GM19035 (cell line): ENCODE measurements around the gene IRF5.
A peak's percentile ranks its signal among the peaks of the same experiment; 100 is the strongest.

Experiments used
- ATAC-seq: cut with Tn5 transposase; IDR thresholded peaks from one replicate; pipeline ENCODE4 v1.9.1; 2021; ENCODE audit not compliant: unreplicated experiment

IRF5 gene

DNA sequence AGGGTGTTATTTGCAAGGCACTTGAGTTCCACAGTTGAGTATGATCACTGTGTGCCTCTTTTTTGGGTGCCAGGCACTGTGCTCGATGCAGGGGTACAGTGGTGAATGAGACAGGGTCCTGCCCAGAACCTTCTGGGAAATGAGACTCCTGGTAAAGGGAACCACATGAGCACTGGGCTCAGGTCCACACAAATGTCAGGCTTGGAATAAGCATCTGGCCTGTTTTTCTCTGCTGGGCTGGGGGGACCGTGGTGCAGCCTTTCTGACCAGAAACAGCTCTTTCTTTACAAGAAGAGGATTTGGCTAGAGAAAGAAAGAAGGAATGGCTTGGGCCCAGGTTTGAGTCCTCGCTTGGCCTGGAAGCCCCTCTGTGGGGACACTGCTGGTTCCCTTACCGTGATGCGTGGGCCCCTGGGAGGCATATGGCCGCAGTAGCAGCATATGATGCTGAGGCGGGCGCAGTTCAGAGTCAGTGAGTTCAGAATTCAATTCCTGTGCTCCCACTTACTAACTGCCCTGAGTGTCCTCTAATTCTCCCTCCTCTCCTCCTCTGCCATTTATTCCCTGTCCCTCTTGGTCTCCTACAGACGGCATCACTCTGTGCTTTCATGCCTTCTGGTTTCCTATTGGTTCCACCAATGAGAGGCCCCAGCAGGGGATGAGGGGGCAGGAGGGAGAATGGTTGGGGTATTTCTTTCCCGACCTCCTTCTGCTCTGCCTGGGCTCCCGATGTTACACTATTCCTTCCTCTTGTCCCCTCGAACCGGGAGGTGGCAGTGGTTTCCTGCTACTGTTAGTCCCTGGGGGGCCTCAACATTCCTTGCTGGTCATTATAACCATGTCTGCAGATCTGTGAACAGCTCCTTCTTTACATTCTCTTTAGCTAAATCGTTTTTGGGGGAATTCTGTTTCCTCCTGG, 17.6 kb upstream of the IRF5 start:
- ATAC-seq: no peak

DNA sequence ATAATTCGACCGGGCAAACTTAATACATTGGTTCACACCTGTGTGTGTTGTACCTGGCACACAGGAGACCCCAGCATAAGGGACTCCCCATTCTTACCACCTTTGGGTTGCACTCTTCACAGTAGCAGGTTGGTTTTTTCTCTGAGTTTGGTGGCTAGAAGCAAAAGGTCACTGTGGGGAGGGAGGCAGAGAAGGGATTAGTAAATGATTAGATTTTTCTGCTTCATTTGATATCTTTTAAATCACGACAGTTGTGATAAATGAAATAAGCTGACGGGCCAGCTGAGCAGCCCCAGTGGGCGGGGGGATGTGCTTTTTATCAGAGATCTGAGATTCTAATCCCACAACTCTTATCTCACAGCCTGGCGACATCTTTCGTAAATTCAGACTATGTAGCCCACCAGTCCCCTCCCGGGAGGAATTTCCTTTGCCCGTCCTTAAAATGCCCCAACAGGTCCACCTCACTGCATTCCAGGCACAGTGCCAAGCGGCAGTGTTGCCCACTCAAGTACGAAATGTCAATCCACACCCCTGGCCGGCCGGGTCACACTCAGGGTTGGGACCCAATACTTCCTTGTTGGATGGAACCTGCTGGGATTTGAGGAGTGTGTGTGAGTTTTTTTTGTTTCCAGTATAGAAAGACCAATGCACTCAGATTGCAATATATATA, 16.7 kb upstream of the IRF5 start:
- ATAC-seq: no peak

DNA sequence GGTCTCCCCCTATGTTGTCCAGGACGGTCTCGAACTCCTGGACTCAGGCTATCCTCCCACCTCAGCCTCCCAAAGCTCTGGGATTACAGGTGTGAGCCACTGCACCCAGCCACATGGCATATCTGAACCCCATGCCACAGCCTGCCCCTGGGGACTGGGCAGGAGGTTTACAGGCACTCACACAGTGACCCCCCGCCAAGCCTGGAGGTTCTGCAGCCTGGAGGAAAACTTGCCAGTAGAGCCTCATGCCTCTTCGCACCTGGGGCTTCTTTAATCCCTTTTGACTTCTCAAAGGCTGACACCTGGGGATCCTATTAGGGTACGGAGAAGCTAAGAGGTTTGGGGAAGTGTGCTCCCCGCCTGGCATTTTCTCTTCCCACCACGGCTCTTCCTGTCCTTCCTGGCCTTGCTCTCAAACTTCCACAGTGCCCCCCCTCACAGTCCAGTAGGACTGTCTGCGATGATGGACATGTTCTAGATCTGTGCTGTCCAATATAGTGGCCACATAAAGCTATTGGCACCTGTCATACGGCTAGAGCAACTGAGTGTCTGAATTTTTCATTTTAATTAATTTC, 15.8 kb upstream of the IRF5 start:
- ATAC-seq: no peak

DNA sequence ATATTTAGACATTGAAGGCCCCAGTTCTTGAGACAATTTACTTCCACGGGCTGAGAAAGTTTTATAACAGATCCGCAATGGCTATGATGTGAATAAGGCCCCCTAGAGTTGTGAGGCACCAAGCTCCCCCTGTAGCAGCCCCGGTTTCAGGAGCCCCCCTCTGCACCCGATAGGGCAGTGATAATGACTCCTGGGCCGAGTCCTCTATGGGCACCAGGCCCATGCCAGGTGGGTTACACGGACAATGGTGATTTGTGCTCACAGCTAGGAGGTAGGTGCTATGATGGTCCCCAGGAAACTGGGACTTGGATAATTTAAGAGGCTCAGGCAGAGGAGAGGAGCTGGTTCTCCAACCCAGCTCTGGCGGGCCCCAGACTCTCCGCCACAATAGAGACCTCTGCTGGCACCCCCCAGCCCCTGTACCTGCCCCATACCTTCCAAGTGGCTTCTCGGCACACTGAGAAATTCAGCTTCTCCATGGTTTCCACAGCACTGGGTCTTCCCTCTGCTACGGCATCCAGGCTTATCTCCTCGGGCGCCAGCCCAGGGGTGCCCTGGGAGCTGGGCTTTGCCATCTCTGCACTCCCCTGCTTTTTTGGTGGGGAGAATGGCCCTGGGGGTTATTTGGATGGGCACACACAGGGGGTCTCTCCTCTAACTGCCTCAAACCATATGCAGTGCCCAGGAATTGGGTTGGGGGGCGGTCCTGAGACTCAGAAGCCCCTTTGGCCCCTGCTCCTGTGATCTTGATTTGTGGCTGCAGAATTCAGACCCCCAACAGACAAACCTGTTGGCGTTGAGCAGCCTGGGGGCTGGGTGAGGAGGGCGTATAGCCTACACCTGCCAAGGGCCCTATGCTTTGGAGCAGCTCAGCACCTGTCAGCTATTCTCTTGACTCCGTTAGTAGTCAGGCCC, 15.0 kb upstream of the IRF5 start:
- ATAC-seq: no peak

DNA sequence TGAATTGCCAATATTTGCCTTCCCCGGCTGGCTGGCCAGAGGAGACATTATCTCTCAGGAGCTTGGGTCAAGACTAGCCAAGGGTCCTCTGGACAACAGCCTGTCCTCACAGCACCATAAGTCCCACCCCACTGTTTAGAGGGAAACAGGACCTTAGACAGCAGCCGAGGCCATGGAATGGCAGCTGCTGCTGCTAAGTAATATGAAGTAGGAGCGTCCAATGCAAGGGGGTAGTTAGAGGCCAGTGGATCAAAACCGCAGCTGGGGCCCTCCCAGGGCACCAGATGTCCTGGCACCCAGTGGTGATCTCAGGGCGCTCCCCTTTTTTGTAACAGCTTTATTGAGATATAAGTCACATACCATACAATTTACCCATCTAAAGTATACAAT, 14.3 kb upstream of the IRF5 start:
- ATAC-seq: no peak

DNA sequence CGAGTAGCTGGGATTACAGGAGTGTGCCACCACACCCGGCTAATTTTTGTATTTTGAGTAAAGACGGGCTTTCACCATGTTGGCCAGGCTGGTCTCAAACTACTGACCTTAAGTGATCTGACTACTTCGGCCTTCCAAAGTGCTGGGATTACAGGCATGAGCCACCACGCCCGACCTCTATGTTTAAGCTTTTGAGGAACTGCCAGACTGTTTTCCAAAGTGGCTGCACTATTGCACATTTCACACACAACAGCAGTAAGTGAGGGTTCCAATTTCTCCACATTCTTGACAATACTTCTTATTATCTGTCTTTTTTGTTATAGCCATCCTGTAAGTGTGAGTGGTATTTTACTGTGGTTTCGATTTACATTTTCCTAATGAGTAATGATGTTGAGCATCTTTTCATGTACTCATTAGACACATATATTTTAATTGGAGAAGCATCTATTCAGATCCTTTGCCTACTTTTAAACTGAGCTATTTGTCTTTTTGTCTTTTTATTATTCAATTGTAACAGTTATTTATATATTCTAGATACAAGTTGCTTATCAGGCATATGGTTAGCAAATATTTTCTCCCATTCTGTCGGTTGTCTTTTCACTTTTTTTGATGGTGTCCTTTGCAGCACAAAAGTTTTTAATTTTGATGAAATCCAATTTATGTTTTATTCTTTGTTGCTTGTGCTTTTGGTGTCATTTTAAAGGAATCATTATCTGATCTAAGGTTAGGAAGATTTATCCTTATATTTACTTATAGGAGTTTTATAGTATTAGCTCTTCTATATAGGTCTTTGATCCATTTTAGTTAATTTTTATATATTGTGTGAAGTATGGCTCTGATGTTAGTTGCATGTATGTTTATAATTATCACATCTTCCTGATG, 12.8 kb upstream of the IRF5 start:
- ATAC-seq: no peak

DNA sequence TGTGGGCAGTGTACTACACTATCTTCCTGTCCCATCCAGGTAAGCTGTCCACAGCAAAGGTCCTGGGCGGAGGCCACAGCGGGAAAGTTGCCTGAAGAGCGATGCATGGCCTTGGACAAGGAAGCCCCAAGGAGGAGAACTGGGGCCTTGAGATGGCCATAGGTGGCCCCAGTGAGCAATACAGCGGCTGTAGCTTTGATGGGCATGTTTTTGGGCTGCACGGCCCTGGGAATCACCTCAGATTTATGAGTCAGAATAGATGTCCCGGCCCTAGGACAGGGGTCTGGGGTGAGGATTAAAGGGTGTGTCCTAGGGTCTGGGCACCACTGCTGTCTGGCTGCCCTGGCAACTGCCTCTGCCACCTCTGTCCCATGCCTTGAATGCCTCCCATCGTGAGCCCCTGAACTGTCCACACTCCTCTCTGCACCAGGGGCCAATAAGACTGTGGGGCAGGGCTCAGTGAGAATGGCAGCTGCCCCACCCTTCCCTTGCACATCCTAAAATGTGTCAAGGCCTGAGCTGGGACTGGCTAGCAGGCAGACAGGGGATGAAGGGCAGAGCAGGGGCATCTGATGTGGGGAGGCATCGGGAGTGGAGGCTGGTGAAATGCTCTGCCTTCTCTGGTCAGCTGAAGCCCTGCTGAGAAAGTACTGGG, 9.4 kb upstream of the IRF5 start:
- no peak for ATAC-seq

DNA sequence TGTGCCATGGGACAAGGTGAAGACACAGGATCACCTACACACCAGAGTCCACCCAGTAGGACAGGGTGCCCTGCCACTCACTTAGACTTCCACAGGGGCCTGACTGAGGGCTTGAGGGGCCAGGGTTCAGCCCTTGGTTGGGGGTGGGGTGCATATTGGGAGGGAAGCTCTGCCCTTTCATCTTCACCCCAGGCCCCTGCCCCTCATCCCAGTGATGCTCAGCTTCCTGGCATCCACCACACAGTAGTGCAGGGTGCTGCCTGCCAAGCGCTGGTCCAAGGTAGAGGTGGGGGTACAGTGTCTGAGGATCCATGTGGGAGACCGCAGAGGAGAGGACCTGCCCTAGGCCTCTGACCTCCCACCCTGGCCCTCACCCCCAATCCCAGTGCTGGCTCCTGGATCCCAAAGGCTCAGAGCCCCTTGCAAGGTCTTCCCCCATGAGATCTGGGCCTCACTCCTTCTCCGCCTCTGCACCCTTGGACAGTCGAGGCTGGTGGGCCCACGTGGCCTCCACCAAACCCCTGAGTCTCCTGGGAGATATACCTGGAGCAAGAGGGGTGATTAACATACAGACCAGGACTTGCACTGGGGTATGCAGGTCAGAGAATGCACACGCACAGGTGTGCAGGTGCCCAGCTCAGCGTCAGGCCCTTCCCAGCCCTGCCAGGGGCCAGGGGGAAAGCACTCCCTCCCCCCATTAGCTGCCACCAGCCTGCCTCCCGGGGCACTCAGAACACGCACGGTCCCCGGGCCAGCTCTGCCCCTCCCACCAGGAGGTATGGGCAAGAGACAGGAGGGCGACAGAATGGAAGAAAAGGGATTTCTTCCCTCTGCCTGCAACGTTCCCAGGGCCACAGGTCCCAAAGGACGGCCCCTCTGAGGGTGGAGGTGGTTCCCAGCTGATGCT, 8.6 kb upstream of the IRF5 start:
- ATAC-seq: no peak

DNA sequence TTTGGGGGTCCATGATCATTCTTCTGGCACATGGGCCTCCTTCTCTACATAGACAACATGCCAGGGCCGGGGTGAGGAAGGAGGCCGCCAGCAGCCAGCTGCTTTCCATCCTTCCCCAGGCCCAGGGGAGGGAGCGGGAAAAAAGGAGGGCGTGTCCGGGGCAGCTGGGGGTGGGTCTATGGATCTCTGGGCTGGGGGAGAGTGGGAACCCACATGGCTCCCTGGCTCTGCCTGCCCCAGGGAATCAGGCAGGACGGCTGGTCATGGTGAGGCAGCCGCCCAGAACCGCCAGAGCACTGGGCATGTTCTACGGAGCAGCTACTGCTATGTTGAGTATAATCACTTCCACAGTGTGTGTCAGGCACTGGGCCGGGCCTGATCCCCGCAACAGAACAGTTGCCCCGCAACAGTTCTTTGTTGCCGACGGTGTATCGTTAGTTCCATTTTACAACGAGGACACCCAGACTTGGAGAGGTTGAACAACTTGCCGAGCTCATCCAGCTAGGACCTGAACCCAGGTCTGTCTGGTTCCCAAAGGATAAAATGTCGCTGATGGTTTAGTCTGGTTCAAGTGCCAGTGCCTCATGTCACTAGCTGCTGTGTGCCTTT, 6.4 kb upstream of the IRF5 start:
- ATAC-seq: no peak

DNA sequence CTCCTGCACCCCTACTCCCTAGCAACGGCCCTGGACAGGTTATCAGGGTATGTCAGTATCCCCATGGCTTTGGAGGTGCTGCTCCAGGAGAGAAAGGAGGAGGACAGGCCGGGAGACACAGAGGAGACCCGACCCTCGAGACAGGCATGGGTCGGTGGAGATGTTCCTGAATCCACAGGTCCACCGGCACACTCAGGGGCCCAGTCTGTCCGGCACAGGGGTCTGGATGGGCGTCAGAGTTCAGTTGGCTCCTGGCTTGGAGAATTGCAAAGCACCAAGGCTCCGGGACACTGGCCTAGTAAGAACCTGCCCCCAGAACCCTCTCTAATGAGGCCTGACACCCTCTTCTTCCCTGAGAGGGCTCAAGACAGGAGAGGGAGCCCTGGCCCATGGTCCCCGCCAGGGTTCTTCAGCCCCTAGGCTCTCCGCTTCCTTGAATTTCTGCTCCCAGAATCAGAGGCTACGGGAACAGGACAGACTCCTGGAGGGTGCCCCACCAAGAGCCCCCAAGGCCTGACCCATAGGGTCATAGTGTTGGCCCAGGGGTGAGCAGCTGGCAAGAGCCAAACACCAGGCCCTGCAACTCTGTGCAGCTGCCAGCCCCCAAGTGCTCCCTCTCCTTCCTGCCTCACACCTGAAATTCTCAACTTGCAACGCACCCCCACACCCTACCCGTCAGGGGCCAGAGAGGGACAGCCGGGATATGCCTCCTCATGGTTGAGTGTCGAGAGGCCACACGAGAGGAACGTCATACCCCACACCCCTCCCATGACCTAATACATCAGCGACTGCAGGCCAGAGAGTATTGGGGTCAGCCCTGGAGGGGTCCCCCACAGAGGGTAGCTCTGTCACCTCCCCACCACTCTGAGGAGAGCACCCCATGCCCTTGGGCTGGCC, 5.5 kb upstream of the IRF5 start:
- no peak for ATAC-seq

DNA sequence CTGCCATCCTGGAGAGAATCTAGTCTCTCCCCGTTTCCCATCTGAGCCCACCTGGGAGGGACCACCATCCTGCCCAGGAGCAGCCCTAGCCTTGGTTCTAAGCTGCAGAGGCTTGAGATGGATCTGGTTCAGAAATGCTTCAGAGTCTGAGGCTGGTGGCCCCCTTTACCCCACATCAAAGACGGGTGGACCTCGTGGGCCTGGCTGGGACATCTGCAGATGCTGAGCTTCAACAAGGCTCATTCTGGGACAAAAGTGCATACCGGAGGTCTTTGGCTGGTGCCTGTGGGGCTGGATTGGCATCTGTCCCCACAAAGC, 4.9 kb upstream of the IRF5 start:
- no peak for ATAC-seq

DNA sequence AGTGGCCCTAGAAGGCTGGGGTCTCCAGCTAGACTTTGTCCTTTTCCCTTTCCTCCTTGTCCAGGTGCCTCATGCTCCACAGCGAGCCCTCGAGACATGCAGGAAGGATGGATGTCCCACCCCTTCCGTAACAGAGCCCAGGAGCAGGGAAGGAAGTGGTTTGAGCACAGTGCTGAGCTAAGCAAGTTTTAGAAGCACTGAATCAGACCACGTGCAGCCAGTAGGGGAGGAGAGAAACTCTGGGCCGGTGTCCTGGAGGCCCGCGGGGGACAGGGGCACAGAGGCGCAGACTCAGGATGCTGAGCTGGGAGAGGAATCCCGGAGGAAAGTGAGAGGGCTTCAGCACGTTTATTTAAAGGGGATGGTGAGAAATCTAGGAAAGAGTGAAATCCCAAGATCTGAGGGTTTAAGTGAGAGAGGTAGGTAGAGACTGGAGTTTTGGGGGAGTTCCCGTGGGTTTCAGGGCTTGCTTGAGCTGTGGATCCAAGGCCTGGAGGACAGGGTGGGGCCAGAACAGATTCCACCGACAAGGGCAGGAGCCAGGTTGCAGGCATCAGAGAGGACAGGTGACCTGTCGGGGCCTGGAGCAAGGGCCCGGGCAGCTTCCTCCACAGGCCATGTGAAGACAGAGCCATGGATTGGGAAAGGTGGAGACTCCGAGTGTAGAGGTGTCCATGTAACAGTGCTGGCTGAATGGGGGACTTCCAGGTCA, 4.4 kb upstream of the IRF5 start:
- ATAC-seq: peak; percentile 34

DNA sequence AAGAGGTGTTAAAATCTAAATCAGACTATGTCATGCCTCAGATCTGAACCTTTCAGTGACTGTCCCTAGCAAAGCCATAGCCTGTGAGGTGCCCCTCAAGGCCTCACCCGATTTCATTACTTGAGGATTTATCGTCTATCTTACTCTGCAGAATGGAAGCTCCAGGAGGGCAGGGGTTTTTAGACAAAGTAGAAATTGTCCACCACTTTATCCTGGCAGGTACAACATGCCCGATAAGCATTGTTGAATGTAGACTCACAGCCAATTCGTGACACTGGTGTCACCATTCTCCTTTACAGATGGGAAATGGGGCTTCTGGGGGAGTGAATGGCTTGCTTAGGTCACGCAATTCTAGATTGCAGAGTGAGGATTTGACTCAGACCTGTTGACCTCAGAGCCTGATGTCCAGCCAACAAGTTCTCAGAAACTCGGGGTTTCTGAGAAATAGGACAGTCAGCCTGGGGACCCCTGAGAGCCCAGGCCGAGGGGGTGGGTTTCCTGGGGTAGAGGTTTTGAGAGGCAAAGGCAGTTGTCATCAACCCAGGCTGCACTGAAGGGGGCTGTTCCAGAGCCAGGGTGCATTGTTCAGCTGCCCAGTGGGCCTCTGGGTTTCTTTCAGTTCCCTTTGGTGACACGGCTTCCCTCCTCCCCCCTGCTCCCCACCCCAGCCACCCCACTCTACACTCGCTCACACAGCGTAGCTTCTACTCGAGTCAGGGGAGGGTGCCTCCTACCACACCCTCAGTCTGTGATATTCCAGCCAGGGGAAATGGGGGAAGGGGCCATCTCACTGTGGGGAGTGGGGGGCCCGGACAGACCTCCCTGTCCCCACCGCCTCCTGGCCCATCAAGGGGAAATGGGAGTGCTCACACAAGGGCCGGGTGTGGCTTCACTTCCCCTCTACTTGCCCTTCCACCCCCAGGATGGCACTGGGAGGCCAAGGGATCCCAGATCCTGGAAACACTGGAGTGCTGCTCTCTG, 3.1 kb upstream of the IRF5 start:
- peak; percentile 36 for ATAC-seq

DNA sequence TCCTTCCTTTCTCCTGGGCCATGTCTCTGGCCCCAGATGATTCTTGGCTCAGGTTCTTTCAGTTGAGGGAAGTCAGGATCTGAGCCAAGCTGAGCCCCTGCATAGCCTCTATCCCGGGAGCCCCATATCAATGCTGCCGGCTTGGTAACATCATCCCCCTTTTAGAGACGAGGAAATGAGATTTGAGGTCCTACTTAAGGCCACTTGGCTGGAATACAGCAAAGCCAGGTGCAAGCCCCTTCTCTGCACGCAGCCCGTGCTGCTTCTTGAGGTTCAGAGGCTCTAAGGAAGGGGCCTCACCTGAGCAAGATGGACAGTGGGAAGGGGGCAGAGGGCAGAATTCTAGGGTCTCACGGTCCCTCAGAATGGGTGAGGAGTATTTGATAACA, 2.4 kb upstream of the IRF5 start:
- no peak for ATAC-seq

DNA sequence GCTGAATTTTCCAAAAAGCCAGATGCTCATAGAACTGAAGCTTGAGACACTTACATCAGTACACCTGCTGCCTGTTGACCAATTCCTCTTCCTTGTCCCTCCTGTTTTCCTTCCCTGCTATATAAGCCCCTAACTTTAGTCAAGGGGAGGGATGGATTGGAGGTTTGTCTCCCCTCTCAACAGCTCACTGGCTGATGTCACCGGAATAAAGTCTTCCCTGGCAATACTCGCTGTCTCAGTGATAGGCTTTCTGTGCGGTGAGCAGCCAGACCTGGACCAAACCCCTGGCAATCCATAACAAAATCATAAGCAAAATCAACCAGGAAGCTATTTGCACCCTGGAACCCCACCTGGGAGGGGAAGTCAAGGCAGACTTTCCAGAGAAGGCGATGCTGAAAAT, 929 bp upstream of the IRF5 start:
- ATAC-seq: no peak

DNA sequence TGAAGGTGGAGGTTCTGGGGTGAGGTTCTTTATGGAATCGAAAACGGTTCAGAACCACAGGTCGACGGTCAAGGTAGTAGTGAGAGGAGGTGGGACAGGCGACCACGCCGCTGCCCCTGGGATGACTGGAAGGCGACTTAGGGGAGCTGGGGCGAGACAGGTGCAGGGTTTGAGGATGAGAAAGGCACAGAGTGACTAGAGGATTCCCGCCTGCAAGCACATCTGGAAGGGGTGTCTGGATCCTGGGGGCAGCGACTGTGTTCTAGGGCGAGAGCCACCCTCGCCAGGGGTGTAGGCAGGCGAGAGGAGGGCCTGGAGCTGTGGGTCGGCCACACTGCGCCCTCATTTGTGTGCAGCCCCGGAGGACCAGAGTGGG, 468 bp upstream of the IRF5 start:
- ATAC-seq: no peak
